ENCODE results near the gene NEU3. TPM values are rescaled to one million over a fixed set of nuclear protein-coding genes. Genes with fewer than 3 reads are reported as not detected.

The NEU3 gene
- 13.5 to 16.4 TPM (median 15.9 TPM) in 3 replicates for total RNA-seq (2021)
- percentile 78 among the genes with signal in this experiment for Bru-seq, nascent RNA
- long read RNA-seq, experiment 1, full-length matches to known transcripts, result 24 of 50 reads
- long read RNA-seq, experiment 1, partial matches to known transcripts, result 2 of 50 reads
- long read RNA-seq, experiment 1, other reads (novel, unspliced or antisense), result 24 of 50 reads
- long read RNA-seq, experiment 2, partial matches to known transcripts, result 0 of 14 reads
- long read RNA-seq, experiment 2, other reads (novel, unspliced or antisense), result 13 of 14 reads
- long read RNA-seq, experiment 3, partial matches to known transcripts, result 0 of 2 reads
- long read RNA-seq, experiment 3, other reads (novel, unspliced or antisense), result 1 of 2 reads

- POLR2A ChIA-PET, result interaction anchor here (0.6 to 1.3 kb wide), 3 partner anchors 40 to 372 kb away, joined by 3 to 8 read pairs (median 7); partner anchors contain the start of genes SPCS2 and XRRA1
- TF ChIP-seq FOXP1 (CRISPR knock-in tag; IDR thresholded peaks at IDR 0.05; ENCODE audit: borderline replicate concordance), result peak; percentile 38; the same call in 1 of the 2 replicates
- no peak for TF ChIP-seq SMAD3 (CRISPR knock-in tag; IDR thresholded peaks at IDR 0.05; ENCODE audit: borderline replicate concordance)
- TF ChIP-seq ATF2 (CRISPR knock-in tag; IDR thresholded peaks at IDR 0.05; ENCODE audit: borderline replicate concordance, low read depth), result no peak
- no peak for TF ChIP-seq NFE2L1 (CRISPR knock-in tag; IDR thresholded peaks at IDR 0.05)
- peak; percentile 62 for TF ChIP-seq SP1 (CRISPR knock-in tag; conservative IDR thresholded peaks at IDR 0.05)
- 0 out of 2 replicates have a peak, but pooled peaks have one; percentile 40 for TF ChIP-seq ZBTB43 (CRISPR knock-in tag; IDR thresholded peaks at IDR 0.05)
- TF ChIP-seq, protein P1, sequence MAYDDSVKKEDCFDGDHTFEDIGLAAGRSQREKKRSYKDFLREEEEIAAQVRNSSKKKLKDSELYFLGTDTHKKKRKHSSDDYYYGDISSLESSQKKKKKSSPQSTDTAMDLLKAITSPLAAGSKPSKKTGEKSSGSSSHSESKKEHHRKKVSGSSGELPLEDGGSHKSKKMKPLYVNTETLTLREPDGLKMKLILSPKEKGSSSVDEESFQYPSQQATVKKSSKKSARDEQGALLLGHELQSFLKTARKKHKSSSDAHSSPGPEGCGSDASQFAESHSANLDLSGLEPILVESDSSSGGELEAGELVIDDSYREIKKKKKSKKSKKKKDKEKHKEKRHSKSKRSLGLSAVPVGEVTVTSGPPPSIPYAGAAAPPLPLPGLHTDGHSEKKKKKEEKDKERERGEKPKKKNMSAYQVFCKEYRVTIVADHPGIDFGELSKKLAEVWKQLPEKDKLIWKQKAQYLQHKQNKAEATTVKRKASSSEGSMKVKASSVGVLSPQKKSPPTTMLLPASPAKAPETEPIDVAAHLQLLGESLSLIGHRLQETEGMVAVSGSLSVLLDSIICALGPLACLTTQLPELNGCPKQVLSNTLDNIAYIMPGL (CRISPR knock-in tag; IDR thresholded peaks at IDR 0.05), result peak; percentile 56; the same call in 1 of the 2 replicates
- ATAC-seq, result peak; percentile 93
These were observed at the start of gene NEU3 for GRCh38 chr11:74988541-74989259. Gene NEU3, plus strand, starts transcription at chr11:74988933. Its CDS starts 128 bp downstream, at chr11:74989061.

GRCh38 chr11:74941492-74941891 is 47.2 kb upstream of the NEU3 start:
- POLR2A ChIA-PET, result no interaction called here

More at GRCh38 chr11:74988541-74989259, at the start of gene NEU3:
- peak within 1 kb of the TSS; percentile 87 for H3K27ac Mint-ChIP-seq
- peak; percentile 81 for DNase-seq (ENCODE audit: low spot score)
- H3K4me3 Mint-ChIP-seq, result peak within 1 kb of the TSS; percentile 96
- H3K36me3 Mint-ChIP-seq, result 0 out of 2 replicates have a peak, but pooled peaks cover 3% of the 10 kb centered on the region
- H3K27me3 Mint-ChIP-seq (ENCODE audit: low read depth), result peaks cover 2% of the 10 kb centered on the region; the same call in 1 of the 2 replicates
- H3K4me1 Mint-ChIP-seq, result peaks cover 13% of the 10 kb centered on the region
- CTCF ChIA-PET, result interaction anchor here (1.0 to 2.1 kb wide), 8 partner anchors 34 to 288 kb away, joined by 3 to 9 read pairs (median 4); no protein-coding TSS in a partner anchor
- no peaks in the 10 kb centered on the region for H3K9me3 Mint-ChIP-seq

More at GRCh38 chr11:74941492-74941891, 47.2 kb upstream of the NEU3 start:
- Mint-ChIP-seq H3K4me1 (no peaks in the 10 kb centered on the region), H3K9me3 (no peaks in the 10 kb centered on the region), H3K27me3 (ENCODE audit: low read depth) (no peaks in the 10 kb centered on the region), H3K36me3 (peaks cover 7% of the 10 kb centered on the region; the same call in 1 of the 2 replicates), H3K27ac (no peak overlapping the region), H3K4me3 (no peak overlapping the region)
- CTCF ChIA-PET, result interaction anchor here (3.0 kb wide), 1 partner anchor 12 kb away, joined by 12 read pairs; no protein-coding TSS in a partner anchor
- TF ChIP-seq ZNF138 (CRISPR knock-in tag; conservative IDR thresholded peaks at IDR 0.05), result no peak
- no peak for TF ChIP-seq NR3C1 (CRISPR knock-in tag; conservative IDR thresholded peaks at IDR 0.05; ENCODE audit: low read depth)
- TF ChIP-seq IRF2 (CRISPR knock-in tag; IDR thresholded peaks at IDR 0.05; ENCODE audit: borderline replicate concordance, low read depth), result no peak
- no peak for TF ChIP-seq SMAD4 (CRISPR knock-in tag; IDR thresholded peaks at IDR 0.05)
- no peak for TF ChIP-seq ZBTB21 (CRISPR knock-in tag; IDR thresholded peaks at IDR 0.05; ENCODE audit: borderline replicate concordance)
- TF ChIP-seq, protein P2, sequence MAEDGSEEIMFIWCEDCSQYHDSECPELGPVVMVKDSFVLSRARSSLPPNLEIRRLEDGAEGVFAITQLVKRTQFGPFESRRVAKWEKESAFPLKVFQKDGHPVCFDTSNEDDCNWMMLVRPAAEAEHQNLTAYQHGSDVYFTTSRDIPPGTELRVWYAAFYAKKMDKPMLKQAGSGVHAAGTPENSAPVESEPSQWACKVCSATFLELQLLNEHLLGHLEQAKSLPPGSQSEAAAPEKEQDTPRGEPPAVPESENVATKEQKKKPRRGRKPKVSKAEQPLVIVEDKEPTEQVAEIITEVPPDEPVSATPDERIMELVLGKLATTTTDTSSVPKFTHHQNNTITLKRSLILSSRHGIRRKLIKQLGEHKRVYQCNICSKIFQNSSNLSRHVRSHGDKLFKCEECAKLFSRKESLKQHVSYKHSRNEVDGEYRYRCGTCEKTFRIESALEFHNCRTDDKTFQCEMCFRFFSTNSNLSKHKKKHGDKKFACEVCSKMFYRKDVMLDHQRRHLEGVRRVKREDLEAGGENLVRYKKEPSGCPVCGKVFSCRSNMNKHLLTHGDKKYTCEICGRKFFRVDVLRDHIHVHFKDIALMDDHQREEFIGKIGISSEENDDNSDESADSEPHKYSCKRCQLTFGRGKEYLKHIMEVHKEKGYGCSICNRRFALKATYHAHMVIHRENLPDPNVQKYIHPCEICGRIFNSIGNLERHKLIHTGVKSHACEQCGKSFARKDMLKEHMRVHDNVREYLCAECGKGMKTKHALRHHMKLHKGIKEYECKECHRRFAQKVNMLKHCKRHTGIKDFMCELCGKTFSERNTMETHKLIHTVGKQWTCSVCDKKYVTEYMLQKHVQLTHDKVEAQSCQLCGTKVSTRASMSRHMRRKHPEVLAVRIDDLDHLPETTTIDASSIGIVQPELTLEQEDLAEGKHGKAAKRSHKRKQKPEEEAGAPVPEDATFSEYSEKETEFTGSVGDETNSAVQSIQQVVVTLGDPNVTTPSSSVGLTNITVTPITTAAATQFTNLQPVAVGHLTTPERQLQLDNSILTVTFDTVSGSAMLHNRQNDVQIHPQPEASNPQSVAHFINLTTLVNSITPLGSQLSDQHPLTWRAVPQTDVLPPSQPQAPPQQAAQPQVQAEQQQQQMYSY (CRISPR knock-in tag; IDR thresholded peaks at IDR 0.05), result no peak
- TF ChIP-seq KAT7 (CRISPR knock-in tag; IDR thresholded peaks at IDR 0.05; ENCODE audit: borderline replicate concordance), result no peak
- no peak for TF ChIP-seq ATF2 (CRISPR knock-in tag; IDR thresholded peaks at IDR 0.05; ENCODE audit: borderline replicate concordance, low read depth)
- ATAC-seq, result no peak
- no peak for DNase-seq (ENCODE audit: low spot score)

Data from WTC11 (cell line).